Suppressor macrophage treated with lipopolysaccharide for 1 hour (primary cell): ENCODE results near the gene REV3L.
"Not testable (repeated sequence)": the region's sequence is repeated elsewhere in the genome, so short reads cannot be mapped to it uniquely, and the experiment has no call there.

Experiments used
- DNase-seq, 3 donors: peaks; one replicate each; pipeline ENCODE4 v3.0.0-alpha.2; 2020 to 2022

Gene REV3L, protein sequence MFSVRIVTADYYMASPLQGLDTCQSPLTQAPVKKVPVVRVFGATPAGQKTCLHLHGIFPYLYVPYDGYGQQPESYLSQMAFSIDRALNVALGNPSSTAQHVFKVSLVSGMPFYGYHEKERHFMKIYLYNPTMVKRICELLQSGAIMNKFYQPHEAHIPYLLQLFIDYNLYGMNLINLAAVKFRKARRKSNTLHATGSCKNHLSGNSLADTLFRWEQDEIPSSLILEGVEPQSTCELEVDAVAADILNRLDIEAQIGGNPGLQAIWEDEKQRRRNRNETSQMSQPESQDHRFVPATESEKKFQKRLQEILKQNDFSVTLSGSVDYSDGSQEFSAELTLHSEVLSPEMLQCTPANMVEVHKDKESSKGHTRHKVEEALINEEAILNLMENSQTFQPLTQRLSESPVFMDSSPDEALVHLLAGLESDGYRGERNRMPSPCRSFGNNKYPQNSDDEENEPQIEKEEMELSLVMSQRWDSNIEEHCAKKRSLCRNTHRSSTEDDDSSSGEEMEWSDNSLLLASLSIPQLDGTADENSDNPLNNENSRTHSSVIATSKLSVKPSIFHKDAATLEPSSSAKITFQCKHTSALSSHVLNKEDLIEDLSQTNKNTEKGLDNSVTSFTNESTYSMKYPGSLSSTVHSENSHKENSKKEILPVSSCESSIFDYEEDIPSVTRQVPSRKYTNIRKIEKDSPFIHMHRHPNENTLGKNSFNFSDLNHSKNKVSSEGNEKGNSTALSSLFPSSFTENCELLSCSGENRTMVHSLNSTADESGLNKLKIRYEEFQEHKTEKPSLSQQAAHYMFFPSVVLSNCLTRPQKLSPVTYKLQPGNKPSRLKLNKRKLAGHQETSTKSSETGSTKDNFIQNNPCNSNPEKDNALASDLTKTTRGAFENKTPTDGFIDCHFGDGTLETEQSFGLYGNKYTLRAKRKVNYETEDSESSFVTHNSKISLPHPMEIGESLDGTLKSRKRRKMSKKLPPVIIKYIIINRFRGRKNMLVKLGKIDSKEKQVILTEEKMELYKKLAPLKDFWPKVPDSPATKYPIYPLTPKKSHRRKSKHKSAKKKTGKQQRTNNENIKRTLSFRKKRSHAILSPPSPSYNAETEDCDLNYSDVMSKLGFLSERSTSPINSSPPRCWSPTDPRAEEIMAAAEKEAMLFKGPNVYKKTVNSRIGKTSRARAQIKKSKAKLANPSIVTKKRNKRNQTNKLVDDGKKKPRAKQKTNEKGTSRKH (N-terminal part only)

DNA sequence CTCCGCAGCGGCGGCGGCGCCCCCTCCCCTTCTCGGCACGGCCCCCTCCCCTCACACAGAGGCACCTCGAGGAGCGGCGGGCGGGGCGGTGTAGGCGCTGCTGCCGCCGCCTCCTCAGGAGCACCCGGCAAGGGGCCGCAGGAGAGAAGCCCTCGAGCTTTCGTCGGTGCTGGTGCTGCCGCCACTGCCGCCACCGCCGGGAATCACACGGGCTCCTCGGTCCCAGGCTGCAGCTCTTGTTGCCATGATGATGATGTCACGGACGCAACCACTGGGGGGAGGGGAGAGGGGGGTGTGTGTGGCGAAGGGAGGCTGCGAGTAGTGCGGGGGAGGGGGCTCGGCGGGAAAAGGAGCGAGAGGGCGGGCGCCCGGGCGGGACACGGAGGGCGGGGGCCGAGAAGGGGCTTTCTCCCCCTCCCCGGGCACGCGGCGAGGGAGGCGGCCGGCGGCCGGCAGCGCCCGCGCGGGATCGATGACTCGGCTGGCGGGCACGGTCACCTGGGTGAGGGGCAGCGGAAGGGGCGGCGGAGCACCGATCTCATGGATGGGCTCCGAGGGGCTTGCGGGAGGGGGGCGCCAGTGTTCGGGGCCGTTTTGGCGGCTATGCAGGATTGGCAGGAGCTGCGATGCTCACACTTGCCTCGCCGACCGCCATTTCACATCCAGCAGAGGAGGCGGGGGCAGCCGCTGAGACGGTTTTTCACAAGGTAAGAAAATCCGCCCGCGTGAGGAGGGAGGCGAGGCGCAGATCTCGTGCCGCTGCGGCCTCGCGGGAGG, at the start of gene REV3L:
TSS of gene REV3L (minus strand) at position 260 of the 777 bp plus-strand sequence. CDS start 330 bp downstream, outside the sequence.
- DNase-seq: peak; percentile 89 to 97 (median 95)

- DNase-seq: no peak
These were observed 48.2 kb upstream of the REV3L start for GRCh38 chr6:111531185-111531584.

DNA sequence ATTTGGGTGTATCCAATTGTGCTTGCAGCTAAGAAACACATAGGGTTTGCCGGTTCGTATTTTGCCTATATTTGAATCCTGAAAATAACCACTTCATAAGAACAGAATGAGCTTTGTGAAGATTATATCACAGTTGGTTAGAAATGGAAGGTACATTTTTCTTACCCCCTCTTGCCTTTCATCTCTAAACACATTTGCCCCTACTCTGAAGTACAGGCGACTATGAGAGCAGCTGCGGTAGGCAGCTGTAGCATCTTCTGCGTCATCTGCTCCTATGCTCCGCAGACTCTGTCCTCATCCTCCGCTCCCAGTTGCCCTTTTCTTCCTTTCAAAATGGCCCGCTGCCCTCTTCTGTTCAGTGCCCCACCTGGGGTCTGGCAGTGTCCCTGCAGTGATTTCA, 47.6 kb upstream of the REV3L start:
- DNase-seq: no peak

- no peak for DNase-seq
These were observed 47.2 kb upstream of the REV3L start for GRCh38 chr6:111530218-111530617.

DNA sequence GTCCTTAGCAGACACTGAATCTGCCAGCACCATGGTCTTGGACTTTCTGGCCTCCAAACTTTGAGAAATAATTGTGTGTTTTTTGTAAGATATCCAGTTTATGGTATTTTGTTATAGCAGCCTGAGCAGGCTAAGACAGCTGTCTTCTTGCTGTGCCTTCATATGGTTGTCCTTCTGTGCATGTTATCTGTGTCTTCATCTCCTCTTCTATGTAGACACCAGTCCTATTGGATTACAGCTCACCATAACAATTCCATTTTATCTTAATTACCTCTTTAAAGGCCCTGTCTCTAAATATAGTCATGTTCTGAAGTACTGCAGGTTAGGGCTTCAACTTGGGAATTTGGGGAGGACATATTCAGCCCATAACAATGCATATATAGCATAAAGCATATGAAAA, 44.3 kb upstream of the REV3L start:
- no peak for DNase-seq

GRCh38 chr6:111524735-111525134, 41.7 kb upstream of the REV3L start:
- DNase-seq: no peak

DNA sequence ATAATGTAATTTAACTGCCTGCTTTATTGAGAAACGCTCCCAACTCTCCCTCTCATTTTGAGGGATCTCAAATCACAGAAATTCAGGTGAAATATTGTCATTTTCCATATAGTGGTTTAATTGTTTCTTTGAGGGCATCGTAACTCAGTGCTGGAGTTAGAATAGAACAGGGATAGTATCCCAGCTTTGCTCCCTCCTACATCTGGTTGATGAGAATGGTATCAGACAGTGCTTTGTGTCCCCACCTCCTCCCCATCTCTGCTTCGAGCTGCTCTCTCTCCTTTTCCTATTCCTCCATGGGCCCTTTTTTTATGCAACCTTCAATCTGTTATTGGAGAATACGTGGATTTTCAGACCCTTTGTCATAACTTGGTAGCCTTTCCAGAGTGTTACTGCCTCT, 41.2 kb upstream of the REV3L start:
- no peak for DNase-seq

DNA sequence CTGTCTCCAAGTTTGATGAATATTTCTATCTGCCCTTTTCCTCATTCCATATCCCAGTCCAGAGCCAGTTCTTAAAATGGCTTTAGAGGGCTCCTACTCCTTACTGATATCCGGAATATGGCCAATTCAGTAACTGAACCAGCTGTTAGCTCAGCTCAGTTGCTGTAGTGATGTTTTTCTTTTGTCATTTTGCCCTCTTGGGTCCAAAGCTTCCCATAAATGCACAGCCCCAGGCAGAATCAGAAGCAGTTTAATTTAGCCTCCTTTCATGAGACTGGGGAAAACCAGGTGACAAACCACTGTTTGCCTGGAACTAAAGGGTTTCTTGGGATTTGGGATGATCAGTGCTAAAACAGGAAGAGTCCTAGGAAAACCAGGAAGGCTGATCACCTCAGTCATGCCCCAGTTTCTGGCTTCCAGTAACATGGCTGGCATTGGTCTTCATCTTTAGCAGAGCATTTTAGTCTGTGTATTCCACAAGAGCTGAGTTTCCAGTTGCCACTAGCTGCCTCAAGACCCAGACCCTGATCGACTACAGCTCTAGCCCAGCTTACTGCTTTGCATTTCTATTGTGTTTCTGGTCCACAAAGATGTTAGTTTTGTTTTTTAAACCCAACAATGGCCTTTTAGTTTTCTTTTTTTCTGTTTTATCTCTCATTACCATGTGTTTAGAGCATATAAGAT, 40.6 kb upstream of the REV3L start:
- DNase-seq: no peak

DNA sequence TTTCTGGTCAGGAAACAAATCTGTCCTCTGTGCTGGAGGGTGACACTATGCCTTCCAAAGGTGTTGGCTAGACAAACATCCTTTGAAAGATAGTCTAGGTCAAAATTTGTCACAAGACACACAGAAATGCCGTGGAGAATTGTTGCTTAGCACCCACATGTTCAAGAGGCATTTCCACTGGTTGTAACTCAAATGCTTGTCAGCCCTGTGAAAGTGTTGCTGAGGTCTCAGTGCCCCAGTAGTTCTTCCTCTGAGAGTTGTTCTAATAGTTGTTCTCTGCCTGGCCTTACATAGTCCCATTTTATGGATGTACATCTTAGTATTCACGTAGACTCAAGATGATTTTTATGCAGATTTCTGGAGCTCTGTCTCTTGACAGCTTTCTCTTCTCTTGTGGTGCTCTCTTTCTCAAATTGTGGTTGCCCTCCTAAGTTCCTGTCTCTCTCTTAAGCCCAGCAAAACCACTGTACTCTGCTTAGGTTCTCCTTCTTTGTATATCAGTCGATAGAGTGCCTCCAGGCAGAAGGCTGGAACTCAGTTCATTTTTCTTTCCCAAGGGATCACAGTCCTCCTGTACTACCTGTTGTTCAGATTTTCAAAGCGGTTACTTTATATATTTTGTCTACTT, 39.5 kb upstream of the REV3L start:
- DNase-seq: no peak

GRCh38 chr6:111521497-111522270, 38.7 kb upstream of the REV3L start:
- DNase-seq: no peak

GRCh38 chr6:111520524-111520923, 37.5 kb upstream of the REV3L start:
- DNase-seq: no peak

GRCh38 chr6:111517965-111518364, 34.9 kb upstream of the REV3L start:
- no peak for DNase-seq

- no peak for DNase-seq
These were observed 32.2 kb upstream of the REV3L start for GRCh38 chr6:111515259-111515658.

- DNase-seq: not testable (repeated sequence)
These were observed 31.5 kb upstream of the REV3L start for GRCh38 chr6:111514531-111514930.

- DNase-seq: not testable (repeated sequence)
These were observed 24.2 kb upstream of the REV3L start for GRCh38 chr6:111507219-111507618.

DNA sequence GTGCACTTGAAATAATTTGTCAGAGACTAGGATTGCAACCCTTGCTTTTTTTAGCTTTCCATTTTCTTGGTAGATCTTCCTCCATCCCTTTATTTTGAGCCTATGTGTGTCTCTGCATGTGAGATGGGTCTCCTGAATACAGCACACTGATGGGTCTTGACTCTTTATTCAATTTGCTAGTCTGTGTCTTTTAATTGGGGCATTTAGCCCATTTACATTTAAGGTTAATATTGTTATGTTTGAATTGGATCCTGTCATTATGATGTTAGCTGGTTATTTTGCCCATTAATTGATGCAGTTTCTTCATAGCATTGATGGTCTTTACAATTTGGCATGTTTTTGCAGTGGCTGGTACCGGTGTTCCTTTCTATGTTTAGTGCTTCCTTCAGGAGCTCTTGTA, 22.5 kb upstream of the REV3L start:
- DNase-seq: not testable (repeated sequence)

DNA sequence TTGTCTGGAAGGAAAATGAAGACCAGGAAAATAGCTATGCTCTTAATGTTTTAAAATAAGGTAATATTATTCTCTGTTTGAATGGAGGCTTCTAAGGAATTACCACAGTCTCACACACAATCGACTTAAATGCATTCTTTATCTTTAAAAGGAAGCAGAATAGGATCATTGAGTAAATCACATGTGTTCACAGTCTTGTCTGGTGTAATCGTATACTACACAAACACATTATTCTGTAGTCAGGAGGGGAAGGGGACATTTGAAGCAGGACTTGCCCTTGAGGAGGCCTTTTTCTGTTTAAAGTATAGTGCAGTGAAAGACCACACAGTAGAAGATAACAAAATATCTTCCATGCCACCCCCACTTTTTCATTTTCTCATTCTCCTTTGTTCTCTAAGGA, 20.6 kb upstream of the REV3L start:
- no peak for DNase-seq

DNA sequence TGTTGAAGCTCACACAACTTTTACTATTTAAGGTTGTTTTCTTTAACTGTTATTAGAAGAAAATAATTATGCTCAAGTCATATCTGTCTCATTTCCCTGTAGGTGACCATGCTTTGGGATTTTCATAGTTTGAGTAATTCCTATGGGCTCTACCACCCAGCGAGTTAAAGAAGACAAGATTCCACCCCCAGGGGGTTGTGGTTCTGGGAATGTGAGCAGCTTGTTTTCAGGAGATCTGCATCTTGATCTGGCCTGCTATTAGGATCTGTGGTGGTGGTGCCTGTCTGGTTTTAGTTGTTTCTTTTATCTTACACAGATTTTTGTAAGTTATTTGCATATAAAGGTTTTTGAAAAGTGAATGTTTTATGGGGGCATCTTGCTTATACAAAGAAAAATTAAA, 20.2 kb upstream of the REV3L start:
- DNase-seq: no peak

DNA sequence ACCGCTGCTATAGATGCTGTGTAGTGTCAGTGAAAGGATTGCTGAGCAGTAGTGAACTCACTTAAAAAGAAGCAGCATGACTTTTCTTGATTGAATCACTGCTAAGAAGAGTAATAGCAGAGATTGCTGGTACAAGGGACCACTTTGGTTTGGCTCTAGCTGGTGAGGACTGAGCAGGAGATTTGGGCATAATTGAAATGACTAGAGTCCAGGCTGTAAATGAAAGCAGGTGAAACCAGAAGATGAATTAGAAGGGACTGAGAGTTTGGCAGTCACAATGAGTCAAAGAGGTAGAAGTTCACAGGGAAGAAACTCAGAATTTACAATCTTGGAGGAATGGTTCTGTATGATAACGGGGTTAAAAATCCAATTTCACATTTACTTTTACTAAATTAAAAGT, 19.1 kb upstream of the REV3L start:
- no peak for DNase-seq

- no peak for DNase-seq
These were observed 16.3 kb upstream of the REV3L start for GRCh38 chr6:111499269-111499793.
